Psoas muscle (tissue), 8 donors: Measurements from ENCODE around the gene HP1BP3. TPM values are rescaled to one million over a fixed set of nuclear protein-coding genes. Genes with fewer than 3 reads are reported as not detected.
A peak's percentile ranks its signal among the peaks of the same experiment; 100 is the strongest.

Experiments
- ATAC-seq, 4 donors: fragments of 200-7000 bp; cut with Tn5 transposase; one replicate each; pipeline ENCODE4 v1.9.1; 2020; ENCODE audit warnings: moderate library complexity in 3 of 4, mild to moderate bottlenecking in 2 of 4
- DNase-seq, 2 donors: peaks; one replicate each; pipeline ENCODE4 v3.0.0-alpha.2; 2020
- H3K27ac ChIP-seq: fragments of 200-600 bp; one replicate; pipeline ENCODE4 v1.8.0; 2022
- H3K27me3 ChIP-seq, 3 donors: fragments of 200-600 bp in 1 of 3; one replicate each; pipeline versions ENCODE4 v1.6.1 to v1.8.0; 2013 to 2022; ENCODE audit warnings: low read length in 2 of 3, mild to moderate bottlenecking in 2 of 3, moderate library complexity in 1 of 3; ENCODE audit not compliant: insufficient read depth in 3 of 3
- H3K36me3 ChIP-seq, 2 donors: fragments of 200-600 bp in 1 of 2; one replicate each; pipeline versions ENCODE4 v1.6.1 to v1.8.0; 2013 to 2022; ENCODE audit warnings: low read depth in 1 of 2, mild to moderate bottlenecking in 1 of 2, moderate library complexity in 1 of 2; ENCODE audit not compliant: insufficient read depth in 1 of 2
- H3K4me1 ChIP-seq: fragments of 200-600 bp; one replicate; pipeline ENCODE4 v1.8.0; 2022
- H3K4me3 ChIP-seq: fragments of 200-600 bp; one replicate; pipeline ENCODE4 v1.8.0; 2022; ENCODE audit warnings: mild to moderate bottlenecking
- H3K9me3 ChIP-seq: fragments of 200-600 bp; one replicate; pipeline ENCODE4 v1.8.0; 2022
- WGBS, 3 donors: extraction: QIAGEN DNeasy Blood & Tissue Kit; methylation state at CpG; one replicate each; pipeline versions ENCODE4 v1.1.6 to v1.1.7; 2013; 5-methylcytosine and 5-hydroxymethylcytosine counted together
- intact Hi-C, 2 donors: fragments of 100-400 bp; cut with DNase I; formaldehyde crosslinking; loops; one replicate each; pipeline versions ENCODE4 v1.11.0 to v1.14.2; 2022
- polyA plus RNA-seq, 3 donors: library from polyadenylated mRNA; stranded (reverse); fragments of 200-250 nt; gene quantifications; one replicate each; pipeline ENCODE4 v1.2.3, GENCODE V29; 2013
- total RNA-seq, 4 donors: library from RNA; stranded (reverse); fragmentation: NEBNext Ultra II Directional in 2 of 4; extraction: Animal tissue kit (Norgen Biotek cat#: 25700) in 2 of 4; gene quantifications; one replicate each; pipeline versions ENCODE4 v1.2.1 to v1.2.4, GENCODE V29; 2021 to 2023
- TF ChIP-seq, protein P1 (sequence below): fragments of 200-600 bp; IDR thresholded peaks from one replicate; pipeline ENCODE4 v1.8.0; 2022; ENCODE audit warnings: antibody characterized with exemption
- donor health status: healthy with polysubstance abuse.
- donor health status: DM: no; HTN: no; CAD: no; lungs with moderate emphysema.
- donor health status: Bipolar disorder and iron deficiency.
- donor health status: healthy.
- donor health status: DM: yes; HTN: yes; CAD: no.
- donor health status: DM: no; HTN: no; CAD: no.
- donor health status: DM: no; HTN: no; CAD: no.
- donor health status: DM: yes; HTN: yes; CAD: no.

The HP1BP3 gene
- total and polyA plus RNA-seq, 7 donors: 52.6 to 134 (median 115) TPM

GRCh38 chr1:20742671-20743070, 44.4 kb downstream of the HP1BP3 start:
- TF ChIP-seq, protein P1, sequence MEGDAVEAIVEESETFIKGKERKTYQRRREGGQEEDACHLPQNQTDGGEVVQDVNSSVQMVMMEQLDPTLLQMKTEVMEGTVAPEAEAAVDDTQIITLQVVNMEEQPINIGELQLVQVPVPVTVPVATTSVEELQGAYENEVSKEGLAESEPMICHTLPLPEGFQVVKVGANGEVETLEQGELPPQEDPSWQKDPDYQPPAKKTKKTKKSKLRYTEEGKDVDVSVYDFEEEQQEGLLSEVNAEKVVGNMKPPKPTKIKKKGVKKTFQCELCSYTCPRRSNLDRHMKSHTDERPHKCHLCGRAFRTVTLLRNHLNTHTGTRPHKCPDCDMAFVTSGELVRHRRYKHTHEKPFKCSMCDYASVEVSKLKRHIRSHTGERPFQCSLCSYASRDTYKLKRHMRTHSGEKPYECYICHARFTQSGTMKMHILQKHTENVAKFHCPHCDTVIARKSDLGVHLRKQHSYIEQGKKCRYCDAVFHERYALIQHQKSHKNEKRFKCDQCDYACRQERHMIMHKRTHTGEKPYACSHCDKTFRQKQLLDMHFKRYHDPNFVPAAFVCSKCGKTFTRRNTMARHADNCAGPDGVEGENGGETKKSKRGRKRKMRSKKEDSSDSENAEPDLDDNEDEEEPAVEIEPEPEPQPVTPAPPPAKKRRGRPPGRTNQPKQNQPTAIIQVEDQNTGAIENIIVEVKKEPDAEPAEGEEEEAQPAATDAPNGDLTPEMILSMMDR: no peak
- H3K4me3 ChIP-seq: no peak overlapping the region
- H3K4me1 ChIP-seq: peaks cover 6% of the 10 kb centered on the region
- no peak overlapping the region for H3K27ac ChIP-seq
- DNase-seq: no peak
- no peaks in the 10 kb centered on the region for H3K9me3 ChIP-seq
- H3K27me3 ChIP-seq: no peaks in the 10 kb centered on the region
- H3K36me3 ChIP-seq: peaks cover 16 to 98% of the 10 kb centered on the region in 2 donors
- ATAC-seq: no peak
- intact Hi-C loops: loop anchor here in 1 of 2 donors (5.0 kb wide), 1 partner anchor 35 kb away; no protein-coding TSS in a partner anchor

DNA sequence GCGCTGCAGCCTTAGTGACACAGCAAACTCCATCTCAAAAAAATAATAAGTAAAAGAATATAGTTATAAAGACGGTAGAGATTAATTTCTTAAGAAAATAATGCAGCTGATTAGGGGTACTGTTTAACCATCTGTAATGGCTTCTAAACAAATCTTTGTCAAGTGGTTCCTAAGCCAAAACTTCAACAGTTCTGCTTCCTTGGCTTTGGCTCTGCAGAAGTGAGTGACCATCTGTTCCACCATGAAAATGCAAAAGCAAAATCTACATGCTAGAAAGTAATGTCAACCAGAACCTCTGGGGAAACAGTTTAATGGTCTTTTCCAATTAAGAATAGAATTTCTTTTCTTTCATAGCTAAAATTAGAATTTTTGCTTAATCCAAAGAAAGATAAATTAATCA, 46.3 kb downstream of the HP1BP3 start:
- WGBS, 3 donors: 77 to 88% (median 79%) methylated on average over 2 of the region's 2 CpGs
- Histone ChIP-seq H3K27ac (no peak overlapping the region), H3K9me3 (no peaks in the 10 kb centered on the region), H3K27me3 (no peaks in the 10 kb centered on the region), H3K36me3 (peaks cover 16 to 92% of the 10 kb centered on the region in 2 donors), H3K4me3 (no peak overlapping the region), H3K4me1 (peaks cover 6% of the 10 kb centered on the region)
- ATAC-seq: no peak
- intact Hi-C loops: loop anchor here in 1 of 2 donors (5.0 kb wide), 1 partner anchor 37 kb away; no protein-coding TSS in a partner anchor
- TF ChIP-seq, protein P1: no peak
- no peak for DNase-seq

GRCh38 chr1:20739225-20739624, 47.9 kb downstream of the HP1BP3 start:
- Histone ChIP-seq H3K9me3 (no peaks in the 10 kb centered on the region), H3K27ac (peak overlapping the region; percentile 5), H3K27me3 (no peaks in the 10 kb centered on the region), H3K4me1 (peaks cover 6% of the 10 kb centered on the region), H3K36me3 (peaks cover 10 to 76% of the 10 kb centered on the region in 2 donors), H3K4me3 (no peak overlapping the region)
- intact Hi-C loops: no loop called here
- TF ChIP-seq, protein P1: no peak
- no peak for DNase-seq
- WGBS, 3 donors: 47 to 59% (median 49%) methylated on average over 2 of the region's 2 CpGs
- ATAC-seq: no peak

DNA sequence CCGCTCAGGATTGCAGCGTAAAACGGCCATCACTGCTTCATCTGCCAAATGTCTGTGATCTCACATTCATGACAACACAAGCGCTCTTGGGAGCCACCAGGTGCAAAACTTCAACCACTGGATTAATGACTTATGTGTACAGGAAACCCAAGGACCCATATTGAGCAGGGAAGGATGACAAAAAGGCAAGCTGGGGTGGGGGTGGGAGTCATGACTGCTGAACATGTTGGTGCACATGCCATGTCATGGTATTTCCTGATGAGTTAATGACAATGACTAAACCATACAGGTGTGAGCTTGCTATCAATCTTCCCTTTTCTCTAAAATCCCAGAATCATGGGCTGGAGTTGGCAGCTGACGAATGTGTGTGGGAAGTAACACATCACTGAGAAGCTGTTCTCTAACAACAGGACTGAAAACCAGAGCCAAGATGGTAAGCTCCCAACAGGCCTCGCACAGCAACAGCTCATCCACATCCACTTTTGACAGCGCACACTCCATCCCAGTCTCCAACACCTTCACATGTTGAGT, 51.5 kb downstream of the HP1BP3 start:
- no peak for ATAC-seq
- H3K27me3 ChIP-seq: peaks cover 0 to 5% (median 0%) of the 10 kb centered on the region in 3 donors
- H3K4me3 ChIP-seq: no peak overlapping the region
- intact Hi-C loops: no loop called here
- peaks cover 14% of the 10 kb centered on the region for H3K4me1 ChIP-seq
- peaks cover 2 to 41% of the 10 kb centered on the region in 2 donors for H3K36me3 ChIP-seq
- TF ChIP-seq, protein P1: no peak
- no peaks in the 10 kb centered on the region for H3K9me3 ChIP-seq
- DNase-seq: no peak
- no peak overlapping the region for H3K27ac ChIP-seq
- 88 to 90% (median 88%) methylated on average over 7 of the region's 7 CpGs for WGBS, 3 donors
